Subcutaneous adipose tissue (tissue), 4 donors: ENCODE data around the gene CCDC88C. TPM values are rescaled to one million over a fixed set of nuclear protein-coding genes. Genes with fewer than 3 reads are reported as not detected.

Experiments
- total RNA-seq, 4 donors: library from RNA; depleted of rRNA; stranded (reverse); fragments of >200 nt; gene quantifications; one replicate each; pipeline ENCODE4 v1.1.0, GENCODE V29; 2016
- TF ChIP-seq, protein P1 (sequence below): fragments of 450-650 bp; IDR thresholded peaks from one replicate; pipeline ENCODE4 v1.5.1; 2016; ENCODE audit warnings: low read depth, mild to moderate bottlenecking, control low read depth, antibody characterized with exemption, moderate library complexity

CCDC88C gene
- total RNA-seq, 4 donors from 2014 or later, result 7.3 to 16.2 (median 8.8) TPM

DNA sequence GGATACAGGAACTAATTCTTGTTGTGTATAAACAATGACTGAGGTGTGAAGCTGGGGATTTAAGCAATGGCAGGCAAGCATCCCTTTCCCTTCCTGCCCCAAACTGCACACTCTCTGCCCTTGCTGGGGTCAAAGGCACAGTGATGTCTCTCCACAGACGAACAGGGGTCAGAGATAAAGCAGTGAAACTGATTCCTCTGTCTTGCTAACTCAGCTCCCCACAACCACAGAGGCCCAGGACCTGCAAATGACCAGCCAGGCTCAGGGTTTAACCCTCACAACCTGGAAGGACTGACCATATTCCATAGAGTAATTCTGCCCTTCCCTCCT is 67.2 kb downstream of the CCDC88C start:
- TF ChIP-seq, protein P1, sequence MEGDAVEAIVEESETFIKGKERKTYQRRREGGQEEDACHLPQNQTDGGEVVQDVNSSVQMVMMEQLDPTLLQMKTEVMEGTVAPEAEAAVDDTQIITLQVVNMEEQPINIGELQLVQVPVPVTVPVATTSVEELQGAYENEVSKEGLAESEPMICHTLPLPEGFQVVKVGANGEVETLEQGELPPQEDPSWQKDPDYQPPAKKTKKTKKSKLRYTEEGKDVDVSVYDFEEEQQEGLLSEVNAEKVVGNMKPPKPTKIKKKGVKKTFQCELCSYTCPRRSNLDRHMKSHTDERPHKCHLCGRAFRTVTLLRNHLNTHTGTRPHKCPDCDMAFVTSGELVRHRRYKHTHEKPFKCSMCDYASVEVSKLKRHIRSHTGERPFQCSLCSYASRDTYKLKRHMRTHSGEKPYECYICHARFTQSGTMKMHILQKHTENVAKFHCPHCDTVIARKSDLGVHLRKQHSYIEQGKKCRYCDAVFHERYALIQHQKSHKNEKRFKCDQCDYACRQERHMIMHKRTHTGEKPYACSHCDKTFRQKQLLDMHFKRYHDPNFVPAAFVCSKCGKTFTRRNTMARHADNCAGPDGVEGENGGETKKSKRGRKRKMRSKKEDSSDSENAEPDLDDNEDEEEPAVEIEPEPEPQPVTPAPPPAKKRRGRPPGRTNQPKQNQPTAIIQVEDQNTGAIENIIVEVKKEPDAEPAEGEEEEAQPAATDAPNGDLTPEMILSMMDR, result no peak

DNA sequence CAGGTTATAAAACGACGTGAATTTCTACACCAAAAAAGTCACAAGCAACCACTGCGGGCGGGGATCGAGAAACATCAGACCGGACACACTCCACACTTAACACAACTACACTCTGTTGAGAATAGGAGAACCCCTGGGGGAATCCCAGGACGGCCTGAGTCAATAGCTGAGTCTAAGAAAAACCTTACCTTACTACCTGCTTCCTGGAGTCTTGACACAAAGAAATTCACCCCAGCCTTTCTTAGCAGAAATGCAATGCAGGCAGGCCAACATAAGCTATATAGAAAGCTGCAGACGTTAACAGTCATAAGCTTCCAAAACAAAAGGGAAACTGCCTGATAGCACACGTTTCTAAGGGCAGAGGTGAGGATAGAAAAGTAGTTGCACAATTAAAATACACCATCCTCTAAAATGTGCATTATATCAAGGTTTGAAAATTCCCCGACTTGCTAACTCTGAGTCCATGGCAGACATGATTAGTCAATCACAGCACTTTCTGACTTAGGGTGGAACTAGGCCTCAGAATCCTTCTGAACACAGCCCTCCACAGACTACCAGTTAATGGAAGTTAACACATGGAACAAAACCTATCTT is 68.0 kb downstream of the CCDC88C start:
- TF ChIP-seq, protein P1, result no peak

DNA sequence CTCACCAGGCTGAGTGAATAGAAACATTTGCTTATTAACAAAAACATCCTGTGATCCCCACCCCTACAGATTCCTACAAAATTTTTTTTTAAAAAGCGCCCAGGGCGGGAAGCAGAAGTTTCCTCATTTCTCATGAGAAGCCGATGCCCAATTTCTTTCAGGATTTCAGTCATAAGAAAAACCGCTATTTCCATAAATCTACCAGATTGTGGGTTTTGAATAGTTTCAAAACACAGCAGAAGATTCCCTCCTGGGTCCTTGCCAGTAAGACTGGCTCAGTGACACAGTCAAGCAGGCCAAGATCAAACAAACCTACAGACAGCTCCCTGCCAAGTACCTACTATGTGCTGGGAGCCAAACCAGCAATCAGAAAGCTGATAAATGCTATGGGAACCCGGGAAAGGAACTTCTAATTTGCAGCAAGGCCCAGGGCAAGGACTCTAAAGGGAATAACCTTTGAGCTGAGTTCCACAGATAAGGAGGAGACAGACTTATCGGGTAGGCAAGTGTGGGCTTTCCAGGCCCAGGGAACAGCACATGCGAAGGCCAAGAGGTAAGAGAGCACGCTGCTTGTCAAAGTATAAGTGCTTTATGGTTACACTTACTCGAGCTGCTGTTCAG is 68.7 kb downstream of the CCDC88C start:
- TF ChIP-seq, protein P1, result no peak

DNA sequence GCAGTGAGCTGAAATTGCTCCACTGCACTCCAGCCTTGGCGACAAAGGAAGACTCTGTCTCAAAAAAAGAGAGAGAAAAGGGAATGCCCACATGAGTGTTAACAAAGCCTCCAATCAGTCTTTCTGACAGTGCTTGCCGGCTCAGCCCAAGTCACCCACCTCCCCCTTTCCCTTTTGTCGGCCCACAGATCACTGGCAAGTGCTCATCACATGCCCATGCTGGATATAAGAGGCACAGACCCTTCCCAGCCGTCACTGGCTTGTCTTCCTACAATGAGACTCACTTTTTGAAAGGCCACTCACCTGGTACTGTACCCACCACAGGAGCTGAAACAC is 70.8 kb downstream of the CCDC88C start:
- TF ChIP-seq, protein P1, result no peak

DNA sequence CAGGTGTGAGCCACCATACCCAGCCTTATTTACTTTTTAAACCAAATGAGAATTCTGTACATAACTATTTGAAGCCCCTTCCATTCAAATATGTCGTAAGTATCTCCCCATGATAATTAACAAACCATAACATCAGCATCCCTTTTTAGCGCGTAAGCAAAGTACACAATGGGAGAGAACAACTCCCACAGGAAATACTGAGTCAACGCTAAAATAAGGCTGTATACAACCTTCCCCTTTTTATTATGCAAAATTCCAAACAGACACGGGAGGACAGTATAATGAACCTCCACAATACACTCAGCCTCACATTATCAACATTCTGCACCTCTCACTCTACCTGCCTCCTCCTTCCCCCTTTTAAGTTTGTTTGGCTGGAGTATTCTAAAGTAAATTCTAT is 73.5 kb downstream of the CCDC88C start:
- TF ChIP-seq, protein P1, result no peak

DNA sequence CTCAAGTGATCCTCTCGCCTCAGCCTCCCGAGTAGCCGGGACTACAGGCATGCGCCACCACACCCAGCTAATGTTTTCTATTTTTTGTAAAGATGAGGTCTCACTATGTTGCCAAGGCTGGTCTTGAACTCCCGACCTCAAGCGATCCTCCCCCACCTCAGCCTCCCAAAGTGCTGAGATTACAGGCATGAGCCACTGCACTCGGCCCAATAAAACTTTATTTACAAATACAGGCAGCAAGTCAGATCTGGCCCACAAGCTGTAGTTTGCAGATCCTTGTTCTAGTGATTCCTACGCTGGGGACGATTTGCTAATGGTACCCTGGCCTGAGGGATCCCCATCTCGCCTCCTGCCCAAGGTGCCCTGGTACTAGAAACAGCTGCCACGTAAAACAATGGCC is 74.6 kb downstream of the CCDC88C start:
- TF ChIP-seq, protein P1, result no peak

DNA sequence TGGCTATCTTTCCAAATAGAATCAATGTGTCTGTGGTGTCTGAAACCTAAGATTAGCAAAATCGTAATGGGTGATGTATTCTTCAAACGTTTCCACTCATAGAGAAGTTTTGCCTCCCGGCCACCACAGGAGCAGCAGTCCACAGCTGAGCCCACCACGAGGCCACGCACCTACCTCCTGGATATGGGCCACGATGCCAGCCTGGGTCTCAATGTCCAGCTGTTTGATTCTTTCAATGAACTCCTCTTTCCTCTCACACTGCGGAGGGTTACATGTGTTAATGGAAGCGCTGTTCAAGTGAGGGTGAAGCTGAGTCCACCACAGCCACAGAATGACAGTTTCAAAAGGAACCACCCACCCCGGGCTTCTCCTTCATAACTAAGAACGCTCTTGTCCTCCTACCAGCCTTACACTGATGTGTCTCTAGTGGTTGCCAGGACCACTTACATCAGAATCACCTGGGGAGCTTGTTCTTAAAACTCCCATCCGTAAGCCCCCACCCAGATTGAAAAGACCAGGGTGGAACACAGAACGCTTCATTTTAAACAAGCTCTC is 75.3 kb downstream of the CCDC88C start:
- TF ChIP-seq, protein P1, result no peak
